H9 (cell line): ENCODE measurements around the gene TSNAX. TPM values are rescaled to one million over a fixed set of nuclear protein-coding genes. Genes with fewer than 3 reads are reported as not detected.

Experiments
- DNase-seq: peaks from one replicate; pipeline ENCODE4 v3.0.0-alpha.2; 2017
- H2AFZ ChIP-seq: one replicate; pipeline ENCODE4 v1.6.1; 2013; ENCODE audit warnings: mild to moderate bottlenecking, low read length, control low read depth, moderate library complexity
- H2AK5ac ChIP-seq: 2 replicates; pipeline ENCODE4 v1.6.1; 2013; ENCODE audit warnings: low read length, control low read depth, mixed read lengths; ENCODE audit not compliant: insufficient read length
- H2BK120ac ChIP-seq: one replicate; pipeline ENCODE4 v1.6.1; 2013; ENCODE audit warnings: low read depth, mild to moderate bottlenecking, low read length, control low read depth, inconsistent platforms; ENCODE audit not compliant: poor library complexity, severe bottlenecking
- H2BK12ac ChIP-seq: 2 replicates; pipeline ENCODE4 v1.6.1; 2013; ENCODE audit warnings: low read length, control low read depth, mixed read lengths, low read depth; ENCODE audit not compliant: insufficient read length
- H2BK15ac ChIP-seq: 2 replicates; pipeline ENCODE4 v1.6.1; 2013; ENCODE audit warnings: low read depth, low read length, control low read depth
- H2BK20ac ChIP-seq: one replicate; pipeline ENCODE4 v1.6.1; 2013; ENCODE audit warnings: low read depth, mild to moderate bottlenecking, low read length, control low read depth, inconsistent platforms; ENCODE audit not compliant: poor library complexity, severe bottlenecking
- H2BK5ac ChIP-seq: 2 replicates; pipeline ENCODE4 v1.6.1; 2013; ENCODE audit warnings: low read length, control low read depth, mixed read lengths; ENCODE audit not compliant: insufficient read length
- H3K14ac ChIP-seq: 2 replicates; pipeline ENCODE4 v1.6.1; 2013; ENCODE audit warnings: low read length, control low read depth; ENCODE audit not compliant: insufficient read depth
- H3K18ac ChIP-seq: 2 replicates; pipeline ENCODE4 v1.6.1; 2013; ENCODE audit warnings: low read depth, mild to moderate bottlenecking, mixed read lengths, low read length, control low read depth; ENCODE audit not compliant: insufficient read length
- H3K23ac ChIP-seq: 2 replicates; pipeline ENCODE4 v1.6.1; 2013; ENCODE audit warnings: low read length, control low read depth, mixed read lengths, low read depth; ENCODE audit not compliant: insufficient read length
- H3K23me2 ChIP-seq: 2 replicates; pipeline ENCODE4 v1.6.1; 2013; ENCODE audit warnings: low read depth, mild to moderate bottlenecking, mixed read lengths, low read length, control low read depth; ENCODE audit not compliant: insufficient read length, poor library complexity, severe bottlenecking
- H3K27ac ChIP-seq: 2 replicates; pipeline ENCODE4 v1.5.1; 2013; ENCODE audit warnings: low read length, control low read depth, mixed read lengths, low read depth; ENCODE audit not compliant: insufficient read length
- H3K27me3 ChIP-seq: 2 replicates; pipeline ENCODE4 v1.6.1; 2013; ENCODE audit warnings: low read length, control low read depth, inconsistent platforms; ENCODE audit not compliant: insufficient read depth
- H3K4ac ChIP-seq: 2 replicates; pipeline ENCODE4 v1.6.1; 2013; ENCODE audit warnings: low read depth, mild to moderate bottlenecking, control low read depth, inconsistent platforms, low read length, moderate library complexity
- H3K4me1 ChIP-seq: 2 replicates; pipeline ENCODE4 v1.6.1; 2013; ENCODE audit warnings: low read length, control low read depth, inconsistent platforms; ENCODE audit not compliant: insufficient read depth
- H3K4me2 ChIP-seq: 2 replicates; pipeline ENCODE4 v1.6.1; 2013; ENCODE audit warnings: low read length, control low read depth, mixed read lengths; ENCODE audit not compliant: insufficient read length, insufficient read depth
- H3K56ac ChIP-seq: 2 replicates; pipeline ENCODE4 v1.6.1; 2013; ENCODE audit warnings: low read depth, mild to moderate bottlenecking, mixed read lengths, low read length, control low read depth; ENCODE audit not compliant: insufficient read length
- H3K79me1 ChIP-seq: 2 replicates; pipeline ENCODE4 v1.6.1; 2013; ENCODE audit warnings: low read depth, mild to moderate bottlenecking, moderate library complexity, low read length, control low read depth, inconsistent platforms; ENCODE audit not compliant: insufficient read depth, poor library complexity, severe bottlenecking
- H3K79me2 ChIP-seq: 2 replicates; pipeline ENCODE4 v1.6.1; 2013; ENCODE audit warnings: low read length, control low read depth, inconsistent platforms; ENCODE audit not compliant: insufficient read depth
- H3K9ac ChIP-seq: 2 replicates; pipeline ENCODE4 v1.6.1; 2013; ENCODE audit warnings: low read length, control low read depth, mixed read lengths; ENCODE audit not compliant: insufficient read length; ENCODE audit errors: extremely low read depth
- H3K9me3 ChIP-seq: one replicate; pipeline ENCODE4 v1.6.1; 2013; ENCODE audit warnings: low read depth, low read length, inconsistent platforms; ENCODE audit not compliant: control insufficient read depth
- H3T11ph ChIP-seq: one replicate; pipeline ENCODE4 v1.6.1; 2013; ENCODE audit warnings: mild to moderate bottlenecking, low read length, control low read depth, inconsistent platforms
- H4K20me1 ChIP-seq: one replicate; pipeline ENCODE4 v1.6.1; 2013; ENCODE audit not compliant: control insufficient read depth, insufficient read length, insufficient read depth
- H4K5ac ChIP-seq: 2 replicates; pipeline ENCODE4 v1.6.1; 2013; ENCODE audit warnings: low read depth, mild to moderate bottlenecking, mixed read lengths, low read length, control low read depth; ENCODE audit not compliant: insufficient read length
- H4K8ac ChIP-seq: replicated peaks from 2 replicates; pipeline ENCODE4 v1.6.1; 2013; ENCODE audit warnings: low read length, control low read depth, mixed read lengths, low read depth; ENCODE audit not compliant: insufficient read length
- H4K91ac ChIP-seq: 2 replicates; pipeline ENCODE4 v1.6.1; 2013; ENCODE audit warnings: low read depth, mild to moderate bottlenecking, moderate library complexity, mixed read lengths, low read length, control low read depth; ENCODE audit not compliant: insufficient read length
- H3K27ac Mint-ChIP-seq, 3 experiments: 2 replicates in 2 of 3; 3 replicates in 1 of 3; pipeline ENCODE4 v1.8.0; 2020 to 2021; ENCODE audit warnings: mixed read lengths in 3 of 3, mild to moderate bottlenecking in 1 of 3, moderate library complexity in 1 of 3
- H3K27me3 Mint-ChIP-seq: 2 replicates; pipeline ENCODE4 v1.8.0; 2021; ENCODE audit warnings: low read depth, mild to moderate bottlenecking, moderate library complexity, mixed read lengths
- H3K36me3 Mint-ChIP-seq, 3 experiments: 2 replicates in 2 of 3; 3 replicates in 1 of 3; pipeline ENCODE4 v1.8.0; 2020 to 2021; ENCODE audit warnings: low read depth in 3 of 3, mixed read lengths in 3 of 3; ENCODE audit not compliant: insufficient read depth in 1 of 3
- H3K4me1 Mint-ChIP-seq, 2 experiments: 2 replicates each; pipeline ENCODE4 v1.8.0; 2020; ENCODE audit warnings: mixed read lengths in 2 of 2
- H3K4me3 Mint-ChIP-seq, 2 experiments: 2 replicates in 1 of 2; 3 replicates in 1 of 2; pipeline ENCODE4 v1.8.0; 2020 to 2021; ENCODE audit warnings: mild to moderate bottlenecking in 2 of 2, mixed read lengths in 2 of 2, moderate library complexity in 1 of 2
- H3K9me3 Mint-ChIP-seq, 2 experiments: 2 replicates in 1 of 2; 3 replicates in 1 of 2; pipeline ENCODE4 v1.8.0; 2020; ENCODE audit warnings: mild to moderate bottlenecking in 2 of 2, mixed read lengths in 2 of 2, moderate library complexity in 1 of 2
- WGBS: extraction: QIAGEN DNeasy Blood & Tissue Kit; methylation state at CpG from one replicate; pipeline ENCODE4 v1.1.7; 2013; ENCODE audit warnings: missing lambda C conversion rate, low lambda C conversion rate, mixed read lengths; ENCODE audit not compliant: insufficient read length; ENCODE audit errors: extremely low coverage; 5-methylcytosine and 5-hydroxymethylcytosine counted together
- total RNA-seq: library from RNA; stranded (reverse); gene quantifications from 2 replicates; pipeline ENCODE4 v1.2.1, GENCODE V29; 2021
- TF ChIP-seq, protein P1 (sequence below): fragments of 200-600 bp; sonication (generic); conservative IDR thresholded peaks from 3 replicates; pipeline ENCODE4 v1.8.0; 2021; ENCODE audit warnings: antibody characterized with exemption, mild to moderate bottlenecking

The TSNAX gene
- total RNA-seq, 1 experiment from 2014 or later = 39.9 TPM

DNA sequence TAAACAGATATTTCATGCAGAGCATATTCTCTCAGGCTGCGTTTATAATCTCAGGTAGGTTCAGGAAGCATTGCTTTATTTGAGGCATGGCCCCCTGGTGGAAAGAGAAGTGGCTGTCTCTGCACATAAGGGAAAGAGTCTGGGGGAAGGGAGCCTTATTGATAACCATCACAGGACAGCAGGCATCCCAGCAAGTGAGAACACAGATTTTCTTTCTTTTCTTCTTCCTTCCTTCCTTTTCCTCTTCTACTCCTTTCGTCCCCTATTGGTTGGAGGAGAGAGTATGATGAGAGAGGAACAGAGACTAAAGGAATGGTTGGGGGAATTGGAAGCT lies 21.9 kb downstream of the TSNAX start:
- Histone ChIP-seq H3K9ac (no peak overlapping the region), H3K4me2 (no peak overlapping the region), H3K4ac (no peak overlapping the region), H3K27me3 (no peaks in the 10 kb centered on the region), H3K23me2 (no peaks in the 10 kb centered on the region), H4K5ac (no peak overlapping the region), H3K23ac (no peak overlapping the region), H2BK5ac (no peak overlapping the region), H2AK5ac (no peak overlapping the region), H3K14ac (no peak overlapping the region), H3K79me1 (no peaks in the 10 kb centered on the region), H2BK20ac (no peak overlapping the region), H3K27ac (no peak overlapping the region), H4K8ac (no peak overlapping the region), H2BK120ac (no peak overlapping the region), H2BK15ac (no peak overlapping the region), H3K79me2 (no peaks in the 10 kb centered on the region), H3K56ac (no peak overlapping the region), H3T11ph (no peak overlapping the region), H3K18ac (no peak overlapping the region), H2BK12ac (no peak overlapping the region), H4K20me1 (no peaks in the 10 kb centered on the region), H3K4me1 (no peaks in the 10 kb centered on the region; the same call in 1 of the 2 replicates), H3K9me3 (no peaks in the 10 kb centered on the region), H2AFZ (no peak overlapping the region), H4K91ac (no peak overlapping the region)
- no CpG with 5 or more reads among the region's 2 CpGs for WGBS
- TF ChIP-seq, protein P1, sequence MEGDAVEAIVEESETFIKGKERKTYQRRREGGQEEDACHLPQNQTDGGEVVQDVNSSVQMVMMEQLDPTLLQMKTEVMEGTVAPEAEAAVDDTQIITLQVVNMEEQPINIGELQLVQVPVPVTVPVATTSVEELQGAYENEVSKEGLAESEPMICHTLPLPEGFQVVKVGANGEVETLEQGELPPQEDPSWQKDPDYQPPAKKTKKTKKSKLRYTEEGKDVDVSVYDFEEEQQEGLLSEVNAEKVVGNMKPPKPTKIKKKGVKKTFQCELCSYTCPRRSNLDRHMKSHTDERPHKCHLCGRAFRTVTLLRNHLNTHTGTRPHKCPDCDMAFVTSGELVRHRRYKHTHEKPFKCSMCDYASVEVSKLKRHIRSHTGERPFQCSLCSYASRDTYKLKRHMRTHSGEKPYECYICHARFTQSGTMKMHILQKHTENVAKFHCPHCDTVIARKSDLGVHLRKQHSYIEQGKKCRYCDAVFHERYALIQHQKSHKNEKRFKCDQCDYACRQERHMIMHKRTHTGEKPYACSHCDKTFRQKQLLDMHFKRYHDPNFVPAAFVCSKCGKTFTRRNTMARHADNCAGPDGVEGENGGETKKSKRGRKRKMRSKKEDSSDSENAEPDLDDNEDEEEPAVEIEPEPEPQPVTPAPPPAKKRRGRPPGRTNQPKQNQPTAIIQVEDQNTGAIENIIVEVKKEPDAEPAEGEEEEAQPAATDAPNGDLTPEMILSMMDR = peak; percentile 70
- no peak overlapping the region for H3K4me3 Mint-ChIP-seq
- no peak overlapping the region for H3K27ac Mint-ChIP-seq
- peaks cover 0 to 13% (median 8%) of the 10 kb centered on the region in 3 experiments; a peak in 5 of 7 replicates for H3K36me3 Mint-ChIP-seq
- no peaks in the 10 kb centered on the region for H3K9me3 Mint-ChIP-seq
- peak; percentile 36 for DNase-seq
- no peaks in the 10 kb centered on the region for H3K27me3 Mint-ChIP-seq
- peaks cover 9 to 12% of the 10 kb centered on the region in 2 experiments for H3K4me1 Mint-ChIP-seq
